Measurements from ENCODE around the gene UBALD1.

- TF ChIP-seq CTCF (IDR thresholded peaks at IDR 0.05) (no peak), POLR2A (IDR thresholded peaks at IDR 0.05) (no peak)
These were observed 43.9 kb downstream of the UBALD1 start for GRCh38 chr16:4570688-4571321.
